Skin of body (tissue), 2 donors: ENCODE data around the gene HOXA10. TPM values are rescaled to one million over a fixed set of nuclear protein-coding genes. Genes with fewer than 3 reads are reported as not detected.

Source experiments
- DNase-seq: peaks from one replicate; lab custom pipeline; 2025; lab: John Stamatoyannopoulos, UW
- total RNA-seq: library from RNA; depleted of rRNA; stranded (reverse); fragments of >200 nt; gene quantifications from one replicate; pipeline ENCODE4 v1.2.3, GENCODE V29; 2014

The HOXA10 gene
- total RNA-seq: 2.8 TPM

GRCh38 chr7:27173956-27174873, at the start of gene HOXA10:
HOXA10 (minus strand) TSS chr7:27174320; CDS start chr7:27174306, 14 bp downstream.
- DNase-seq: peak; percentile 85

- no peak for DNase-seq
These were observed 47.2 kb upstream of the HOXA10 start for GRCh38 chr7:27221201-27221797.

GRCh38 chr7:27220440-27220955, 46.4 kb upstream of the HOXA10 start:
- DNase-seq: no peak

GRCh38 chr7:27219821-27220220, 45.7 kb upstream of the HOXA10 start:
- DNase-seq: no peak

GRCh38 chr7:27217951-27218350, 43.8 kb upstream of the HOXA10 start:
- DNase-seq: no peak

- DNase-seq: no peak
These were observed 41.2 kb upstream of the HOXA10 start for GRCh38 chr7:27215356-27215755.

GRCh38 chr7:27214239-27214950, 40.3 kb upstream of the HOXA10 start:
- DNase-seq: no peak

GRCh38 chr7:27213433-27214238, 39.5 kb upstream of the HOXA10 start:
- DNase-seq: no peak

- DNase-seq: peak; percentile 41
These were observed 38.6 kb upstream of the HOXA10 start for GRCh38 chr7:27212497-27213432.

GRCh38 chr7:27211764-27212204, 37.7 kb upstream of the HOXA10 start:
- DNase-seq: no peak

- DNase-seq: no peak
These were observed 36.9 kb upstream of the HOXA10 start for GRCh38 chr7:27211084-27211446.

- DNase-seq: no peak
These were observed 36.4 kb upstream of the HOXA10 start for GRCh38 chr7:27210441-27211083.

GRCh38 chr7:27209933-27210440, 35.9 kb upstream of the HOXA10 start:
- no peak for DNase-seq

- DNase-seq: no peak
These were observed 34.9 kb upstream of the HOXA10 start for GRCh38 chr7:27208998-27209397.

- no peak for DNase-seq
These were observed 33.3 kb upstream of the HOXA10 start for GRCh38 chr7:27207348-27207985.

GRCh38 chr7:27205325-27206280, 31.5 kb upstream of the HOXA10 start:
- DNase-seq: no peak

- DNase-seq: no peak
These were observed 30.8 kb upstream of the HOXA10 start for GRCh38 chr7:27204851-27205322.
